CD4-positive, alpha-beta T cell treated with Interleukin-6 at 100 ng/mL for 8 hours (primary cell): ENCODE results near the gene USP48.

Source experiments
- DNase-seq: peaks from one replicate; pipeline ENCODE4 v3.0.0-alpha.2; 2020; ENCODE audit warnings: mixed read lengths, low spot score

The USP48 gene

GRCh38 chr1:21749109-21749508 lies 33.8 kb downstream of the USP48 start:
- no peak for DNase-seq

GRCh38 chr1:21743476-21743875 lies 39.5 kb downstream of the USP48 start:
- DNase-seq, result no peak

DNA sequence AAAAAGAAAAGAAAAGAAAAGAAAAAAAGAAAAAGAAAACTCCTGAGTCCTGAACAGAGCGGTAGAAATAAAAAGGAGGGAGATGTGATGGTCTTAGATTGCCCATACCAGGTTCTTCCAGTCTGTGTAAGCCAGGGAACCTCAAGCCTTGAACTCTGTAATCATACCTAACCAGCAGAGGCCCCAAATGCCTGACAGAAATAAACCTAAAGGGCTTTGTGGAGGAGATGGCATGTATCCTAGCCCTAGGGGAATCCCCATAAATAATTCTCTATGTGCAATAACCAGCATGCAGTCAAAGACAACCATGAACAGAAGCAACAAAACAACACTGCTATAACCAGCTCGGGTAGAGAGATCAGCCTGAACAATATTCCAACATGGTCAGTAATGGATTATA lies 40.4 kb downstream of the USP48 start:
- no peak for DNase-seq

DNA sequence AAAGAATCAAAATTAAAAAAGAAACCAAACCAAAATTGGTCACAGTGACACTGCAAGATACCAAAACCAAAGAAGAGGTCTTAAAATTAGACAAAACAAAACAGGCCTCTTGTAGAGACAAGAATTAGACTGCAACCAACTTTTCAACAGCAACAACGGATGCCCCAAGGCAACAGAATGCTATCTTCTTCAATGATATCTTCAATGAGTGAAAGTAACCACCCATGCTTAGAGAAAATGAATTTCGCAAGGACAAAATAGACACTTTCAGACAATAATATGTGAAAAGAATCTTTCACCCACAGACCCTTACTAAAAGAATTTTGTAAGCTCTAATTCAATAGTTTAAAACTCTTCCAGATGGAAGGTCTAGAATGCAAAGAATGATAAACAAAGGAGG lies 41.7 kb downstream of the USP48 start:
- DNase-seq, result no peak

DNA sequence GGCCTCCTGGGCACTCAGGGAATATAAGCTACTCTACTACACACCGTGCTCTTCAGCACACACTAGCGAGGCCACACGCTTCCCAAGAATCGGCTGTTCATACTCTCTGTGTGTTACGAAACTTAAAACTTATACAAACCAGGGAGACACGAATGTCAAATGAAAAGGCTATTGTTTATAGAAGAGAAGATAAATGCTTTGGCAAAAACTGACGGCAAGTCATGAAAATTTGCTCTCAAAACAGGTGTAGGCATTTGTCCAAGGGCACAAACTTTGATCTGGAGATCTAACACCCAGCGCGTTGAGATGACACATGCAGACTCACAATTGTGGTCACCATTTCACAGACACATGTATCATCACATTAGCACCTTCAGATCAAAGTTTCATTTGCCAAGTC lies 46.1 kb downstream of the USP48 start:
- no peak for DNase-seq

DNA sequence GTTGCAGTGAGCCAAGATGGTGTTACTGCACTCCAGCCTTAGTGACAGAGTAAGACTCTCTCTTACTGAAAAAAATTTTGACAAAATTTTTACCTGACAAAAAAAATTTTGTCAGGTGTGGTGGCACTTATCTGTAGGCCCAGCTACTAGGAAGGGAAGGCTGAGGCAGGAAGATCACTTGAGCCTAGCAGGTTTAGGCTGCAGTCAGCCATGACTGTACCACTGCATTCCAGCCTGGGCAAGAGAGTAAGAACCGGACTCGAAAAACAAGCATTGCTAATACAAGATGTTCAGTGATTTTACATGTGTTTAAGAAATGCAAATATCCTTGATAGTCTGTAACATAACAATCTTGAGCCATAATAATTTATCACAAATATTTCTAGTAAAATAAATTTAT lies 46.9 kb downstream of the USP48 start:
- DNase-seq, result no peak

DNA sequence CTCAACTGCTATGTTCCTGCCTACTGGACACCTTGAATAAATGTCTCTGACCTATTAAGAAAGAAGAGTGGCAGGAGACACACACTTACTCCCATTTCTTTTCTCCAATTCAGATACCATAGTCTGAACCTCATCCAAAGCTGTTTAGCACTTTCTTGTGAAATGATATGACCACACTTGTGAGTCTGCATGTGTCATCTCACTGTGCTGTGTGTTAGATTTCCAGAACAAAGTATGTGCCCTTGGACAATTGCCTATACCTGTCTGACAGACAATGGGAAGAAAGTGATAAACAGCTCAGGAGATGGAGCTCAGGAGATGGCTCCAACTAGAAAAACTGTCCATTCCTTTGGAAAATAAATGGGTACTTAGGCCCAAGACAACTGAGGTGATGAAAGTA lies 48.4 kb downstream of the USP48 start:
- no peak for DNase-seq

- DNase-seq, result no peak
These were observed 50.3 kb downstream of the USP48 start for GRCh38 chr1:21732664-21733063.

DNA sequence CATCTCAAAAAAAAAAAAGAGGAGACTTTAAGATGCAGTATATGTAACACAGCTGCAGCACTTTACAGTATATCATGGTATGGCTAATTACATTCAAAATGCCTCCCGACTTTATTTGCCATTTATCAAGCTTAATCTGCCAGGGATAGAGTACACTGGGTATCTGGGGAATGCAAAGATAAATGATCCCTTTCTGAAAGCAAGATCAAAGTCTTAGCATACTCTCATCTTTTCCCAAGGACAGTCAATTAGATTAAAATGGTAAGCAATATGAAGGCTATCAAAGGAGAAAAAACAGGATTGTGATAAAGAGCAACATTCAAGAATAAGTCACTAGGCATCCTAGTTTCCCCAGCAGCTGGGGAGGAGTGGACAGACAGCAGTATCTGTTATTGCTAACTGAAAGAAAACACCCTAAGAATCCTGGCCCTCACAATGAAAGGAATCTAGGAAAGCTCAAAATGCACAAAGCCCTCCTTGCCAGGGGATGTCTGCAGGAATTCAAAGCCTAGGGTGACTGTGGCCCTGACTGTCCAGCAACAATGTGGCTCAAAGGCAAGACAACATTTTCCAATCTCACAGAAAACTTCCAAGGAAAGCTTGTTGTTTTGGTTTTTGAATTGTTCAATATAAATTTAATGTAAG lies 57.1 kb downstream of the USP48 start:
- DNase-seq, result no peak

DNA sequence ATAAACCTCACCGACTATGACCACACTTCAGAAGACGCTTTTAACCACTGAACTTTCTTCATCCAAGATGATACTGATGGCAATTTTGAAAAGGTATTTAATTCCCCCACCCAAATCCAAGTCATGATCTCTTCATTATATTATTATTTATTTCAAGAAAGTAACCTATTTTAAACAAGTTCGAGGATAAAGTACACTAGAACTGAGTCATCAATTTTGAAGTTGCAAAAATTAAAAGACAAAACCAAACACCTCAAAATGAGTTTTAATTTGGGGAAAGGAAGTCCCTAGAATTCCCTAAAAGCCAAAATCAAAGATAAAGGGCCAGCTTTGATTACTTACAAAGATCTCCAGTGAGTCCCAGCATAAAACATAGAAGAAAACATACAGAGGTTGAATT lies 58.4 kb downstream of the USP48 start:
- DNase-seq, result no peak

- no peak for DNase-seq
These were observed 58.9 kb downstream of the USP48 start for GRCh38 chr1:21724098-21724497.

DNA sequence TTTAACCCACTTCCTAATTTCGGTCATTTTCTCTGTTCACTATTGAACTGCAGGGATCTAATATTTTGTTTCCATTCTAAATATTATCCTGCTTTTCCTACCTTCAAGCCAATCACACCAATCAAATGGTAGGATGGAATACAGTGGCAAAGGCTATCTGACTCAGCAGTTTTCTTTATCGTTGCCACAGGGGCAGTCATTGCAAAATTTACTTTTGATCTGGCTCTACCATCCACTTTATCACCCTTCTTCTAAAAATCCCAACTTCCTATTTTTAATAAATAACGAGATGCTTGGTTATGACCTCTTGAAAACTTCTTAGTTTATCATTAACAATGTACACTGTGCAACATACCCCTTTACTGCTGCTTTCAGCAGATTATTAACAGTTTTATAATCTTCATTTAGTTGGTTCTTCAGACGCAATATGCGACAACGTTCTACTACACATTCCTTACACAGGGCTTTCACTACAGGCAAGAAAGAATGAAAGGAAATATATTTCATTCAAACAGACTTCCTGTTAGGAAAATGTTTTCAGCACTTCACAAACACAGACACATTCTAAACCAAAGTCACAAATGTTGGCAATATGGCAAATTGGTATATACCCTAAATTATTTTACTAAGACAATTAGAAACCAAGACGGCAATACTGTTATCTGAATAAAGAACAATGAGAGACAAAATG lies 61.5 kb downstream of the USP48 start:
- DNase-seq, result no peak

GRCh38 chr1:21716169-21716568 lies 66.8 kb downstream of the USP48 start:
- DNase-seq, result no peak

DNA sequence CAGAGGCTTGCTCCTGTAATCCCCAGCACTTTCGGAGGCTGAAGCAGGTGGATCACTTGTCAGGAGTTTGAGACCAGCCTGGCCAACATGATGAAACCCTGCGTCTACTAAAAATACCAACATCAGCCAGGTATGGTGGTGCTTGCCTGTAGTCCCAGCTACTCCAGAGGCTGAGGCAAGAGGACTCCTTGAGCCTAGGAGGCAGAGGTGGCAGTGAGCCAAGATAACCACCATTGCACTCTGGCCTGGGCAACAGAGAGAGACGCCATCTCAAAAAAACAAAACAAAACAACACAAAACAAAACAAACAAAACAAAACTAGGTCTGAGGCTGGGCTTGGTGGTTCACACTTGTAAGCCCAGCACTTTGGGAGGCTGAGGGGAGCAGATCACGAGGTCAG lies 75.1 kb downstream of the USP48 start:
- DNase-seq, result no peak

GRCh38 chr1:21707086-21707840 lies 75.7 kb downstream of the USP48 start:
- DNase-seq, result no peak

- no peak for DNase-seq
These were observed 76.7 kb downstream of the USP48 start for GRCh38 chr1:21706151-21706835.

- DNase-seq, result no peak
These were observed 77.5 kb downstream of the USP48 start for GRCh38 chr1:21705303-21705980.

DNA sequence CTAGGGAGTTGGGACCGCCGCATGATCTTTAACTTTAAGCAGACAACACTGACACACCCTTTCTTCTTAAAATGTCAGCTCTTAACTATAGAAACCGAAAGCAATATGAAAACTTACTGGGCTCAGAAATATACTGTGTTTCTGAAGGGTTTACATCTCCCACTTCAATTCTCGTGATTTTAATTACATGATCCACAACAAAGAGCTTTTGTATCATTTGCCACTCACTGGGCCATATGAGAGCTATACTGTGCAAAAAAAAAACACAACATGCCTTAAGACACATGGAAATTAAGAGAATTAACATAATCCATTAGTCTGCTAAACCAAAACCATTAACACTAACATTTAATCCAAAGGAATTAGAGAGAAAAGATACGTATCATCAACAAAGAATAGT lies 78.8 kb downstream of the USP48 start:
- no peak for DNase-seq

- DNase-seq, result no peak
These were observed 79.5 kb downstream of the USP48 start for GRCh38 chr1:21703318-21703963.

DNA sequence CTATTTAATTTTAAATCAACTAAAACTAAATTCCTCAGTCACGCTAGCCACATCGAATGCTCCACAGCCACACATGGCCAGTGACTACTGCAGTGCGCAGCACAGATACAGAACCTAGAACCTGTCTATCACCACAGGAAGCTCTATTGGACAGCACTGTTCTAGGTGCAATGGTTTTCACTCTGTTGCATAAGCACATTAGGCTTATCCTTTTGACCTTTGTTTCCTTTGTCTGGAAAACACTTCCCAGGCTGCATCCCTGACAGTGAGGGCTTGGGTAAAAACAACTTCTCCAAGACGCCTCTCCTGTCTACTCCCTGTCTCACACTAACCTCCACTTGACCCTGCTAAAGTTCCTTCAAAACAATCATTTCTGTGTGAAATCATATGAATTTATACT lies 80.2 kb downstream of the USP48 start:
- DNase-seq, result no peak

- DNase-seq, result no peak
These were observed 81.5 kb downstream of the USP48 start for GRCh38 chr1:21701401-21701800.

DNA sequence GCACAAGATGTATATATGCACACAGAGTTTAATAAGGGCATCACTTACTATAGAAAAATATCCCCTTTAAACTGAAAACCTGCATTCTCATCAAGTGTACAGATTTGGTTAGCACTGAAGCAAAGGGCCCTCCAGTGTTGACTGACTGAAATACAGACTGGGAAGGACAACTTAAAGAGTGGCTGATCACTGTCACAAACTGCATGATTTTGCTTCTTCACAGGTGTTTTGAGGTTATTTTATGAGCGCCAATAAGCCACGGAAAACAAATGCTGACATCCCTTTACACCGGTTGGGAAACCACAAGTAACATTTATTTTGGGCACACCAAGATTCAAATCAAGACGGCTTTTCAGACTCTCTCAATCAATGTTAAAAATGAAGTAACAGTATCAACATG lies 82.9 kb downstream of the USP48 start:
- DNase-seq, result no peak
